AG09309 (cell line): ENCODE data around the gene UVSSA.

Experiments used
- DNase-seq: peaks from one replicate; pipeline ENCODE4 v3.0.0-alpha.2; 2010; ENCODE audit warnings: low read depth
- H3K4me3 ChIP-seq: 2 replicates; pipeline ENCODE4 v1.5.1; 2011; ENCODE audit warnings: mild to moderate bottlenecking, low read depth, low read length, moderate library complexity; ENCODE audit not compliant: control insufficient read depth
- CTCF ChIP-seq: IDR thresholded peaks from 2 replicates; pipeline ENCODE4 v1.5.1; 2011; ENCODE audit warnings: mild to moderate bottlenecking, low read depth, low read length, inconsistent platforms; ENCODE audit not compliant: insufficient read depth, control insufficient read depth; ENCODE audit errors: missing control alignments

Gene UVSSA

GRCh38 chr4:1362046-1362445, 15.0 kb downstream of the UVSSA start:
- no peak for DNase-seq
- TF ChIP-seq CTCF = no peak
- no peak overlapping the region for H3K4me3 ChIP-seq

DNA sequence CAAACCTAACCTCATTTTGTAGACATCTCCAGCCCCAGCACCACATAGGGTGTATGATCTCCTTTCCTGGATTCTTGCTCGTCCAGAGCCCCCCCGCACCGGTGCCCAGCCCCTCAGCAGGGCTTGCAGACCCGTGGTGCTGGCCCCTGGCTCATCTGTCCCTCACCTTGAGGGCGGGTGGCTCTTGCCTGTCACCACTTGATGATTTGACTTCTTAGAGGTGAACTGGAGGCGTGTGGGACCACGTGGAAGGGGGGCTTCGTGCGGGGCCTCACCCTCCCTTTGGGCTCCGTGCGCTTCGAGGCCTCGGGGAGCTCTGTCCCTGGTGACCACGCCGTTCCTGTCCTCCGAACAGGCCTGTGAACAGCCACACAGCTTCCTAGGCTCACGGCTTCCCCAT, 15.5 kb downstream of the UVSSA start:
- DNase-seq = no peak
- H3K4me3 ChIP-seq = no peak overlapping the region
- no peak for TF ChIP-seq CTCF

DNA sequence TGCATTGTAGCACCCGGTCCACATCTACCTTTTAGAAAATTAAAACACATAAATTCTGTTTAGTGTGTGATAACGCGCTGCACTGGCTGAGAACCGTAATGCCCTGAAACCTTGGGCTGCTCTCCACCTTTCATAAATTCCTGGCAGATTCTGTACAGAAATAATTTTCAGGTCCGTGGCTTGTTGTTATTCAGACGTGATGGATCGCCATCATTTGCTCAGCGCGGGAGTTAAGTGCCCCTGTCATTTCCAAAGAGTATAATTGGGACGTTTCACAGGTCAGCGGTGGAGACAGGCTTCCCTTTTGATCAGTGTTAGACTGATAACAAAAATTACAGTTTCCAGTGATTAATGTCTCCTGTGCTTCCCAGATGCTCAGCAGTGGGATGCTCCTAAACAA, 16.5 kb downstream of the UVSSA start:
- DNase-seq = no peak
- no peak overlapping the region for H3K4me3 ChIP-seq
- TF ChIP-seq CTCF = no peak

DNA sequence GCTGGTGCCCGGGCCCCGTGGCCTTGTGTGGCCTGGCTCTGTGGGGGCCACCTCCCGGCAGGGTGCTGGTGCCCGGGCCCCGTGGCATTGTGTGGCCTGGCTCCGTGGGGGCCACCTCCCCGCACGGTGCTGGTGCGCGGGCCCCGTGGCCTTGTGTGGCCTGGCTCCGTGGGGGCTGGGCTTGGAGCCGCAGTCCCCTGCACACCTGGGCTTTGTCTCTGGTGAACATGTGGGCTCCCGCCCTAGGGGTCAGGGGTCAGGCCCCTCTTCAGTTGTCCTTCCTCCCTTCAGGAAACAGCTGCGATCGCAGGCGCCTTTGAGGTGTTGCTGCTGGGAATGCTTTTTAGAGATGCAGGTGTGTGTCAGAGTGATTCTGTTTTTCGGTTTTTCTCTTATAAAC, 17.2 kb downstream of the UVSSA start:
- DNase-seq = no peak
- TF ChIP-seq CTCF = no peak

GRCh38 chr4:1364748-1365147, 17.7 kb downstream of the UVSSA start:
- no peak overlapping the region for H3K4me3 ChIP-seq
- no peak for TF ChIP-seq CTCF
- no peak for DNase-seq

More for the DNA sequence above, 17.2 kb downstream of the UVSSA start:
- H3K4me3 ChIP-seq = no peak overlapping the region

- no peak overlapping the region for H3K4me3 ChIP-seq
- TF ChIP-seq CTCF = no peak
- no peak for DNase-seq
Observed at GRCh38 chr4:1365271-1366178, 18.5 kb downstream of the UVSSA start.
